ENCODE measurements around the gene PGA5.

Gene PGA5

GRCh38 chr11:61294717-61295595 is 54.0 kb downstream of the PGA5 start, which contains the start of gene VWCE:
VWCE (minus strand) TSS chr11:61295316; CDS start chr11:61295037, 279 bp downstream.
- peak; percentile 39 to 75 (median 63) for DNase-seq (ENCODE audit: low read depth in 3 of 3)

GRCh38 chr11:61295596-61295926 is 54.6 kb downstream of the PGA5 start:
- no peak for DNase-seq (ENCODE audit: low read depth in 3 of 3)

DNA sequence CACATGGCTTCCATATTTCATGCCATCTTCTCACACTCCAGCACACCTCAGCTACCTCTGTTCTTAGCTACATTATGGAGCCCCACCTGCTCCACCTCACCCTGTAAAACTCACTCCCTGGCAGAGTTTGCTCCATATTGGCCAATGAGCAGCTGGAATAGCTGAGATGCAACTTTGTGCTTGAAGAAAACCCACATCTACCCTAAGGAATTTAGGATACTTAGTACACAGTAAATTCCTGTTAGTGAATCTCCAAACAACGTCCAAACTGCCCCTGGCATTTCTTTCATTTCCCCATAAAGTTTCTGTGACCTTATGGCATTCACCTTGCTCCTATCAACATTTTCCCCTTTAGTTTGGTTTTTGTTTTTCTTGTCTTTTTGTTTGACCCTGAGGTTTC is 56.4 kb downstream of the PGA5 start:
- DNase-seq (ENCODE audit: low read depth in 3 of 3): no peak

GRCh38 chr11:61297746-61298145 is 56.8 kb downstream of the PGA5 start:
- no peak for DNase-seq (ENCODE audit: low read depth in 3 of 3)

- DNase-seq (ENCODE audit: low read depth in 3 of 3): no peak
These were observed 57.8 kb downstream of the PGA5 start for GRCh38 chr11:61298663-61299244.
